Gastrocnemius medialis (tissue), 4 donors: ENCODE data around the gene CST7.

Experiments
- POLR2A ChIP-seq, 2 donors: fragments of 450-650 bp; IDR thresholded peaks; one replicate each; pipeline ENCODE4 v1.6.1; 2017; ENCODE audit warnings: antibody characterized with exemption in 2 of 2, mild to moderate bottlenecking in 2 of 2, moderate library complexity in 2 of 2
- TF ChIP-seq, protein P1 (sequence below), 5 experiments: fragments of 450-650 bp in 3 of 5; fragments of 200-600 bp in 2 of 5; sonication (generic) in 2 of 5; IDR thresholded peaks in 4 of 5; conservative IDR thresholded peaks in 1 of 5; 1 replicate in 4 of 5; 2 replicates in 1 of 5; pipeline ENCODE4 v1.5.1; 2016 to 2019; ENCODE audit warnings: antibody characterized with exemption in 5 of 5, mild to moderate bottlenecking in 3 of 5, moderate library complexity in 3 of 5

DNA sequence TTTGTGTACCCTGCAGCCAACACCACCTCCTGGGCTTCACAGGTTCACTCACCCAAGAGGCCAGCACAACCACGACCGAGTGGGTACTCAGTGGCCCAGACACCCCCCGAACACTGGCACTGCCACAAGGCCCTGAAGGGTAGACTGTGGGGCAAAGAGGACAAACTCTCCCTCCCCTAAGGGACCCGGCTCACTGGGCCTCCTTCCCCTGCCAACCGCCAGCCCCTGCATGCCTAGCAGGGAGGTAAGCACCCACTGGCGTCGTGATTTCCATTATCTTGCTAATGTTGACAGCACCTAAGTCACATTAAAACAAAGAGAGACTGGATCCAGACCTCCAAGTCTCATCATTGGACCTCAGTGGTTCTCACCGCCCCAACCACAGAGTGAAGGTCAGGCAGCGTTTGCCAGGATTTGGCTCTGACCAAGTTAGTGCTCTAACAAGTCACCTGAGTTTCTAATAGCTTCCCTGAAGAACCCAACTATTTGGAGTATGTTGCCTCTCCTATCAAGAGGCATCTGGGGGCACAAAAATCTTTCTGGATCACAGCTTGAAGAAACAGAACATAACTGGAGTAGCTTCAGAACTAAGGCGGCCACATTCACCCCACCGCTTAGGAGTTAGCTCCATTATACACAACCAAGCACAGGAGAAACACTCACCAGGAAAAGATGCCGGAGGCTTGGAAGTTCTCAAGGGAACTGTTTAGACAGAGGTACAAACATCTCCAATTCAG lies 57.5 kb downstream of the CST7 start:
- TF ChIP-seq, protein P1, sequence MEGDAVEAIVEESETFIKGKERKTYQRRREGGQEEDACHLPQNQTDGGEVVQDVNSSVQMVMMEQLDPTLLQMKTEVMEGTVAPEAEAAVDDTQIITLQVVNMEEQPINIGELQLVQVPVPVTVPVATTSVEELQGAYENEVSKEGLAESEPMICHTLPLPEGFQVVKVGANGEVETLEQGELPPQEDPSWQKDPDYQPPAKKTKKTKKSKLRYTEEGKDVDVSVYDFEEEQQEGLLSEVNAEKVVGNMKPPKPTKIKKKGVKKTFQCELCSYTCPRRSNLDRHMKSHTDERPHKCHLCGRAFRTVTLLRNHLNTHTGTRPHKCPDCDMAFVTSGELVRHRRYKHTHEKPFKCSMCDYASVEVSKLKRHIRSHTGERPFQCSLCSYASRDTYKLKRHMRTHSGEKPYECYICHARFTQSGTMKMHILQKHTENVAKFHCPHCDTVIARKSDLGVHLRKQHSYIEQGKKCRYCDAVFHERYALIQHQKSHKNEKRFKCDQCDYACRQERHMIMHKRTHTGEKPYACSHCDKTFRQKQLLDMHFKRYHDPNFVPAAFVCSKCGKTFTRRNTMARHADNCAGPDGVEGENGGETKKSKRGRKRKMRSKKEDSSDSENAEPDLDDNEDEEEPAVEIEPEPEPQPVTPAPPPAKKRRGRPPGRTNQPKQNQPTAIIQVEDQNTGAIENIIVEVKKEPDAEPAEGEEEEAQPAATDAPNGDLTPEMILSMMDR (IDR thresholded peaks at IDR 0.05 in 4 of 5, conservative IDR thresholded peaks at IDR 0.05 in 1 of 5), result no peak
- TF ChIP-seq POLR2A (IDR thresholded peaks at IDR 0.05), result no peak
